ENCODE results near the gene CALR3.
"Not testable (repeated sequence)": the region's sequence is repeated elsewhere in the genome, so short reads cannot be mapped to it uniquely, and the experiment has no call there.

Gene CALR3

GRCh38 chr19:16516381-16516780 is 20.4 kb upstream of the CALR3 start:
- TF ChIP-seq, protein P1, sequence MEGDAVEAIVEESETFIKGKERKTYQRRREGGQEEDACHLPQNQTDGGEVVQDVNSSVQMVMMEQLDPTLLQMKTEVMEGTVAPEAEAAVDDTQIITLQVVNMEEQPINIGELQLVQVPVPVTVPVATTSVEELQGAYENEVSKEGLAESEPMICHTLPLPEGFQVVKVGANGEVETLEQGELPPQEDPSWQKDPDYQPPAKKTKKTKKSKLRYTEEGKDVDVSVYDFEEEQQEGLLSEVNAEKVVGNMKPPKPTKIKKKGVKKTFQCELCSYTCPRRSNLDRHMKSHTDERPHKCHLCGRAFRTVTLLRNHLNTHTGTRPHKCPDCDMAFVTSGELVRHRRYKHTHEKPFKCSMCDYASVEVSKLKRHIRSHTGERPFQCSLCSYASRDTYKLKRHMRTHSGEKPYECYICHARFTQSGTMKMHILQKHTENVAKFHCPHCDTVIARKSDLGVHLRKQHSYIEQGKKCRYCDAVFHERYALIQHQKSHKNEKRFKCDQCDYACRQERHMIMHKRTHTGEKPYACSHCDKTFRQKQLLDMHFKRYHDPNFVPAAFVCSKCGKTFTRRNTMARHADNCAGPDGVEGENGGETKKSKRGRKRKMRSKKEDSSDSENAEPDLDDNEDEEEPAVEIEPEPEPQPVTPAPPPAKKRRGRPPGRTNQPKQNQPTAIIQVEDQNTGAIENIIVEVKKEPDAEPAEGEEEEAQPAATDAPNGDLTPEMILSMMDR (IDR thresholded peaks at IDR 0.05): no peak
- H3K9me3 Mint-ChIP-seq: no peaks in the 10 kb centered on the region
- H3K4me3 Mint-ChIP-seq: no peak overlapping the region
- no peaks in the 10 kb centered on the region for H3K27me3 Mint-ChIP-seq (ENCODE audit: low read depth, poor library complexity)
- DNase-seq: no peak
- H3K4me1 Mint-ChIP-seq: no peaks in the 10 kb centered on the region
- peaks cover 24% of the 10 kb centered on the region for H3K36me3 Mint-ChIP-seq (ENCODE audit: low read depth)
- peak overlapping the region; percentile 19 for H3K27ac Mint-ChIP-seq

- no peak for DNase-seq
- TF ChIP-seq, protein P1 (IDR thresholded peaks at IDR 0.05): no peak
- H3K27ac Mint-ChIP-seq: no peak overlapping the region
- no peaks in the 10 kb centered on the region for H3K4me1 Mint-ChIP-seq
- peaks cover 22% of the 10 kb centered on the region for H3K36me3 Mint-ChIP-seq (ENCODE audit: low read depth)
- no peaks in the 10 kb centered on the region for H3K9me3 Mint-ChIP-seq
- no peaks in the 10 kb centered on the region for H3K27me3 Mint-ChIP-seq (ENCODE audit: low read depth, poor library complexity)
- no peak overlapping the region for H3K4me3 Mint-ChIP-seq
Observed at GRCh38 chr19:16514383-16515019, 18.5 kb upstream of the CALR3 start.

DNA sequence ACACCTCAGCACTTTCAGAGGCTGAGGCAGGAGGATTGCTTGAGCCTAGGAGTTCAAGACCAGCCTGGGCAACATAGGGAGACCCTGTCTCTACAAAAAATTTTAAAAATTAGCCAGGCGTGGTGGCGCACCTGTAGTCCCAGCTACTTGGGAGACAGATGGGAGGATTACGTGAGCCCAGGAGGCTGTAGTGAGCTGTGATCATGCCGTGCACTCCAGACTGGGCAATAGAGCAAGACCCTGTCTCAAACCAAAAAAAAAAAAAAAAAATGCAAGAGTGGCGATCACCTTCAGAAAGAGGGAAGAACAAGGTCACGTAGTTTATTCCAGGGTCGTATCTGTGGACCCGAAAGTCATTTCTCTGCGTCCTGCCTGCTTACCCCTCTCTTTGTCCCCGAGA is 16.6 kb upstream of the CALR3 start:
- H3K4me3 Mint-ChIP-seq, H3K4me1 Mint-ChIP-seq, H3K9me3 Mint-ChIP-seq: not testable (repeated sequence)

DNA sequence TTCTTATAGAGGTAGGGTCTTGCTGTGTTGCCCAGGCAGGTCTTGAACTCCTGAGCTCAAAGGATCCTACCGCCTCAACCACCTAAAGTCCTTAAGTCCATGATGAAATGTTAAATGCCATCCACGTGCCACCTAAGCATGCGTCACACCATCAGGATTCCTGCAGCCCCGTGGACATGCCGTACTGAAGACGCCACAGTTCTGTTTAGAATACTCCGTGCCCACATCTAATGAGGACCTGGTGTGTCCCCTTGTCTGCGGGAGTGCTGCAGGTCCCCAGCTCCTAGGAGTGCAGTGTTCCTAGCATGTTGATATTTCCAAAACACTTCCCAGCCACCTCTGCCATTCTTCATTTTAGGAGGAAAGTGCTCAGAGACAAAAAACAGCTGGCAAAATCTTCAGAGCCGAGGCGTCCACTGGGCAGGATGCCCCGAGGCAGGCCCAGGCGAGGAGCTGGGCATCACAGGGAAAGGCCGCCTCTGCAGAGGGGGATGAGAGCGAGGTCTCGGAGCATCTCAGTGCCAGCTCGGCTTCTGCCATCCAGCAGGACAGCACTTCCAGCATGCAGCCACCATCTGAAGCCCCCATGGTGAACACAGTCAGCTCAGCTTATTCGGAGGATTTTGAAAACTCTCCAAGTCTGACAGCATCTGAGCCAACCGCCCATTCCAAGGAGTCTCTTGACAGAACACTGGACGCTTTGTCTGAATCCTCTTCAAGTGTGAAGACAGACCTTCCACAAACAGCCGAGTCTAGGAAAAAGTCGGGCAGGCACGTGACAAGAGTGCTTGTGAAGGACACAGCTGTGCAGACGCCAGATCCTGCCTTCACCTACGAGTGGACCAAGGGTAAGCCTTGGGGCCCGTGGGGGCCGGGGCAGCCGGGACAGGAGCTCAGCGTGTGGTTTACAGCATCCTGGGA is 13.4 kb upstream of the CALR3 start:
- Mint-ChIP-seq H3K4me1 (no peaks in the 10 kb centered on the region), H3K9me3 (no peaks in the 10 kb centered on the region), H3K27me3 (ENCODE audit: low read depth, poor library complexity) (no peaks in the 10 kb centered on the region), H3K27ac (peak overlapping the region; percentile 68), H3K36me3 (ENCODE audit: low read depth) (peaks cover 25% of the 10 kb centered on the region), H3K4me3 (no peak overlapping the region)
- TF ChIP-seq, protein P1 (IDR thresholded peaks at IDR 0.05): no peak
- no peak for DNase-seq

More for the DNA sequence above, 16.6 kb upstream of the CALR3 start:
- DNase-seq; H3K27ac Mint-ChIP-seq; H3K27me3 Mint-ChIP-seq (ENCODE audit: low read depth, poor library complexity): not testable (repeated sequence)
- H3K36me3 Mint-ChIP-seq (ENCODE audit: low read depth): peaks cover 21% of the 10 kb centered on the region

GRCh38 chr19:16508546-16508945 is 12.6 kb upstream of the CALR3 start:
- TF ChIP-seq, protein P1 (IDR thresholded peaks at IDR 0.05): no peak
- Mint-ChIP-seq H3K4me3 (no peak overlapping the region), H3K27me3 (ENCODE audit: low read depth, poor library complexity) (no peaks in the 10 kb centered on the region), H3K4me1 (no peaks in the 10 kb centered on the region), H3K27ac (no peak overlapping the region), H3K9me3 (no peaks in the 10 kb centered on the region), H3K36me3 (ENCODE audit: low read depth) (peaks cover 28% of the 10 kb centered on the region)
- no peak for DNase-seq

GRCh38 chr19:16506961-16507360 is 11.0 kb upstream of the CALR3 start:
- no peaks in the 10 kb centered on the region for H3K4me1 Mint-ChIP-seq
- H3K27ac Mint-ChIP-seq: no peak overlapping the region
- no peak for DNase-seq
- TF ChIP-seq, protein P1 (IDR thresholded peaks at IDR 0.05): no peak
- peaks cover 23% of the 10 kb centered on the region for H3K36me3 Mint-ChIP-seq (ENCODE audit: low read depth)
- no peaks in the 10 kb centered on the region for H3K9me3 Mint-ChIP-seq
- no peaks in the 10 kb centered on the region for H3K27me3 Mint-ChIP-seq (ENCODE audit: low read depth, poor library complexity)
- no peak overlapping the region for H3K4me3 Mint-ChIP-seq

DNA sequence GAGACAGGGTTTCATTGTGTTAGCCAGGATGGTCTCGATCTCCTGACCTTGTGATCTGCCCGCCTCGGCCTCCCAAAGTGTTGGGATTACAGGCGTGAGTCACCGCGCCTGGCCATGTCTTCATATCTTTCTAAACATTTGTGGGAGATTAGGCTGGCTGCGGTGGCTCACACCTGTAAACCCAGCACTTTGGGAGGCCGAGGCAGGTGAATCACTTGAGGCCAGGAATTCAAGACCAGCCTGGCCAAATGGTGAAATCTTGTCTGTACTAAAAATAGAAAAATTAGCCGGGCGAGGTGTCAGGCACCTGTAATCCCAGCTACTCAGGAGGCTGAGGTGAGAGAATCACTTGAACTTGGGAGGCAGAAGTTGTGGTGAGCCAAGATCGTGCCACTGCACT is 10.2 kb upstream of the CALR3 start:
- H3K9me3 Mint-ChIP-seq; H3K27me3 Mint-ChIP-seq (ENCODE audit: low read depth, poor library complexity); H3K4me3 Mint-ChIP-seq; H3K4me1 Mint-ChIP-seq; DNase-seq; H3K27ac Mint-ChIP-seq: not testable (repeated sequence)
- peaks cover 23% of the 10 kb centered on the region for H3K36me3 Mint-ChIP-seq (ENCODE audit: low read depth)

Measured in nephron progenitor cell (in vitro differentiated cells).